ENCODE results near the gene MYO1E. TPM values are rescaled to one million over a fixed set of nuclear protein-coding genes. Genes with fewer than 3 reads are reported as not detected.

Gene MYO1E
- total RNA-seq, 1 experiment from 2014 or later: 55.2 TPM

Other genes starting within 250 kb of the MYO1E start
- 0.10 TPM in 1 of 2 replicates, not detected in the other for gene LDHAL6B, start 166.0 kb downstream of the MYO1E start, total RNA-seq (2014; rRNA removed; shearing (Covaris generic))
- gene FAM81A, start 65.3 kb upstream of the MYO1E start, total RNA-seq (2014; rRNA removed; shearing (Covaris generic)): 2.4 and 4.9 TPM in 2 replicates
- not detected in 2 replicates for gene GCNT3, start 238.9 kb upstream of the MYO1E start, total RNA-seq (2014; rRNA removed; shearing (Covaris generic))

Data from RPMI7951 (cell line).